Uterus (tissue), 4 donors: ENCODE results near the gene CDH15. TPM values are rescaled to one million over a fixed set of nuclear protein-coding genes. Genes with fewer than 3 reads are reported as not detected.
"Not testable (repeated sequence)": the region's sequence is repeated elsewhere in the genome, so short reads cannot be mapped to it uniquely, and the experiment has no call there.

Source experiments
- DNase-seq, 2 donors: peaks; one replicate each; pipeline ENCODE4 v3.0.0-alpha.2; 2019 to 2020
- H3K27ac ChIP-seq, 2 donors: fragments of 200-600 bp; sonication (generic); 1 replicate in 1 of 2; 2 replicates in 1 of 2; pipeline ENCODE4 v1.5.1; 2016 to 2018
- H3K27me3 ChIP-seq, 2 donors: fragments of 200-600 bp; sonication (generic); one replicate each; pipeline ENCODE4 v1.5.1; 2018 to 2019; ENCODE audit warnings: control low read depth in 1 of 2
- H3K36me3 ChIP-seq, 2 donors: fragments of 200-600 bp; sonication (generic); one replicate each; pipeline ENCODE4 v1.5.1; 2019; ENCODE audit warnings: control low read depth in 1 of 2
- H3K4me1 ChIP-seq, 2 donors: fragments of 200-600 bp; sonication (generic); one replicate each; pipeline ENCODE4 v1.5.1; 2018 to 2019; ENCODE audit warnings: control low read depth in 1 of 2
- H3K4me3 ChIP-seq, 2 donors: fragments of 200-600 bp; sonication (generic); 1 replicate in 1 of 2; 2 replicates in 1 of 2; pipeline ENCODE4 v1.5.1; 2018 to 2019; ENCODE audit warnings: mild to moderate bottlenecking in 1 of 2
- H3K9me3 ChIP-seq, 2 donors: fragments of 200-600 bp; sonication (generic); one replicate each; pipeline ENCODE4 v1.5.1; 2019; ENCODE audit warnings: control low read depth in 1 of 2
- POLR2A ChIP-seq, 2 donors: fragments of 450-650 bp; IDR thresholded peaks; one replicate each; pipeline ENCODE4 v1.6.1; 2016; ENCODE audit warnings: antibody characterized with exemption in 2 of 2, mild to moderate bottlenecking in 1 of 2, moderate library complexity in 1 of 2
- intact Hi-C: fragments of 100-400 bp; cut with DNase I; formaldehyde crosslinking; loops from one replicate; pipeline ENCODE4 v1.15.1; 2023; ENCODE audit warnings: low total_unique reads
- total RNA-seq, 4 donors: library from RNA; depleted of rRNA in 3 of 4; stranded (reverse); fragments of >200 nt in 3 of 4; gene quantifications; one replicate each; pipeline versions ENCODE4 v1.1.0 to v1.2.4, GENCODE V29; 2014 to 2023
- TF ChIP-seq, protein P1 (sequence below), 4 experiments: fragments of 200-600 bp in 2 of 4; fragments of 450-650 bp in 2 of 4; sonication (generic) in 2 of 4; IDR thresholded peaks; one replicate each; pipeline ENCODE4 v1.5.1; 2016 to 2019; ENCODE audit warnings: antibody characterized with exemption in 4 of 4, mild to moderate bottlenecking in 2 of 4, moderate library complexity in 1 of 4
- donor health status: DM: yes; HTN: yes; CAD: no.

CDH15 gene
- total RNA-seq, 4 donors from 2014 or later = 0.21 TPM; not detected in 3

DNA sequence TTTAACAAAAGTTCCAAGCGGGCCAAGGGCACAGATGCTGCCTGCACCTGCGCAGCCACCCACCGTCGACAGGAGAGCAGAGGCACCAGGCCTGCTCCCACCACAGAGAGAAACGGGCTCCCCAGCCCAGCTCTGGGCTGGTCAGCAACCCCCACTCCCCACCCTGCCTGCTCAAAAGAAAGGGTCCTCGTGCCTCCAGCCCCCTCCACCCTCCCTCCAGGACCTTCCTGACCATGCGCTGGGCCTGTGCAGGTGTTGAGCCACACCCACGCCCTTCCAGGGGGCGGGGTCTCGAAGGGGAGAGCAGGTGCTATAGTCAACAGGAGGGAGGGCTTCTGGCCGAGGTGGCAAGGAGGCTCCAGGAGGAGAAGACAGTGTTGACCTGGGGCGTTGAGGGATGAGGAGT is 71.2 kb downstream of the CDH15 start:
- Histone ChIP-seq H3K27me3 (no peaks in the 10 kb centered on the region), H3K36me3 (no peaks in the 10 kb centered on the region), H3K9me3 (no peaks in the 10 kb centered on the region), H3K4me3 (no peak overlapping the region), H3K4me1 (peaks cover 0 to 14% of the 10 kb centered on the region in 2 donors), H3K27ac (no peak overlapping the region)
- intact Hi-C loops = no loop called here
- no peak for TF ChIP-seq POLR2A (IDR thresholded peaks at IDR 0.05)
- TF ChIP-seq, protein P1, sequence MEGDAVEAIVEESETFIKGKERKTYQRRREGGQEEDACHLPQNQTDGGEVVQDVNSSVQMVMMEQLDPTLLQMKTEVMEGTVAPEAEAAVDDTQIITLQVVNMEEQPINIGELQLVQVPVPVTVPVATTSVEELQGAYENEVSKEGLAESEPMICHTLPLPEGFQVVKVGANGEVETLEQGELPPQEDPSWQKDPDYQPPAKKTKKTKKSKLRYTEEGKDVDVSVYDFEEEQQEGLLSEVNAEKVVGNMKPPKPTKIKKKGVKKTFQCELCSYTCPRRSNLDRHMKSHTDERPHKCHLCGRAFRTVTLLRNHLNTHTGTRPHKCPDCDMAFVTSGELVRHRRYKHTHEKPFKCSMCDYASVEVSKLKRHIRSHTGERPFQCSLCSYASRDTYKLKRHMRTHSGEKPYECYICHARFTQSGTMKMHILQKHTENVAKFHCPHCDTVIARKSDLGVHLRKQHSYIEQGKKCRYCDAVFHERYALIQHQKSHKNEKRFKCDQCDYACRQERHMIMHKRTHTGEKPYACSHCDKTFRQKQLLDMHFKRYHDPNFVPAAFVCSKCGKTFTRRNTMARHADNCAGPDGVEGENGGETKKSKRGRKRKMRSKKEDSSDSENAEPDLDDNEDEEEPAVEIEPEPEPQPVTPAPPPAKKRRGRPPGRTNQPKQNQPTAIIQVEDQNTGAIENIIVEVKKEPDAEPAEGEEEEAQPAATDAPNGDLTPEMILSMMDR (IDR thresholded peaks at IDR 0.05) = no peak
- DNase-seq = no peak

DNA sequence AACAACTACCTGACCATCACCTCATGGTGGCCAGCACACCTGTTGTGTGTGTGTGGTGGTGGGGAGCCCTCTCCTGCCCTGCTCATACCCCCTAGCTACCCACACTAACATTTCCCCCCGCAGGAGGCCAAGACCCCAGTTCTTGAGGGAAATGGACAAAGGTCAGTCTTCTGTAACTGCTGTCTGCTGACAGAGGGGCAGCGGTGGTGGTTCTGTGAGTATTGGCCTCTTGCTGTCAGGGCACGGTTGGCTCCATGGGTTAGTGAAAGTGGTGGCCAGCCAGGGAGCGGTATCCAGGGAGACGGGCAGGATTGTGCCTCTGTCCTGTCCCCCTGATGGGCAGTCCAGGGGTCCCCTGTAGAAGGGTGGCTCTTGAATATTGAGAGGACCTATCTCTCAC is 72.1 kb downstream of the CDH15 start:
- no peak for DNase-seq
- Histone ChIP-seq H3K27ac (no peak overlapping the region), H3K27me3 (peaks cover 0 to 2% of the 10 kb centered on the region in 2 donors), H3K9me3 (no peaks in the 10 kb centered on the region), H3K4me3 (no peak overlapping the region), H3K4me1 (peaks cover 0 to 14% of the 10 kb centered on the region in 2 donors), H3K36me3 (no peaks in the 10 kb centered on the region)
- TF ChIP-seq, protein P1 (IDR thresholded peaks at IDR 0.05) = no peak
- no peak for TF ChIP-seq POLR2A (IDR thresholded peaks at IDR 0.05)
- intact Hi-C loops = no loop called here

DNA sequence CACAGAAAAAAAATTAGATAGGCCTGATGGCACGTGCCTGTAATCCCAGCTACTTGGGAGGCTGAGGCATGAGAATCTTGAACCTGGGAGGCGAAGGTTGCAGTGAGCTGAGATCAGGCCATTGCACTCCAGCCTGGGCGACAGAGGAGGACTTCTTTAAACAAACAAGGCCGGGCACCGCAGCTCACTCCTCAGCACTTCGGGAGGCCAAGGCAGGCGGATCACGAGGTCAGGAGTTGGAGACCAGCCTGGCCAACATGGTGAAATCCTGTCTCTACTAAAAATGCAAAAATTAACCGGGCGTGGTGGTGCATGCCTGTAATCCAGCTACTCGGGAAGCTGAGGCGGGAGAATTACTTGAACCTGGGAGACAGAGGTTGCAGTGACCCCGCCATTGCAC is 72.7 kb downstream of the CDH15 start:
- H3K9me3 ChIP-seq, H3K36me3 ChIP-seq, H3K27me3 ChIP-seq, H3K4me3 ChIP-seq, DNase-seq, H3K27ac ChIP-seq, intact Hi-C loops: not testable (repeated sequence)
- peaks cover 0 to 14% of the 10 kb centered on the region in 2 donors for H3K4me1 ChIP-seq

DNA sequence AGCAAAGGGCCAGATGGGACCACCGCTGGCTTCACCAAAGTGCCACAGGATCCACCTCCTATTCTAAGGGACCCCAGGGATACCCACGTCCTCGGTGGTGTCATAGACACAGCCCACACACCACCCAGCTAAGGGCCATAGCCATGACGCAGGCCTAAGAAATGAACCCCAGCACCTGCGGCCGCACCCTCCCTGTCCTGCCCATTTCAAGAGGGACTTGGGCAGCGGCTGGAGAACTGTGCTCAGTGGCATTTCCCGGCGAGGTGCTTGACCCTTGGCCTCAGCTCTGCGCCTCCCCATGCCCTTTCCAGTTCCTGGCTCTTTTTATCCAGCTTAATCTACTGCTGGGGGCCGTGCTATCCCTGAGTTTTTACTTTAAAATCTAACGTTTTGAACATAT is 73.2 kb downstream of the CDH15 start:
- intact Hi-C loops = no loop called here
- no peak overlapping the region for H3K27ac ChIP-seq
- no peaks in the 10 kb centered on the region for H3K9me3 ChIP-seq
- H3K36me3 ChIP-seq = no peaks in the 10 kb centered on the region
- DNase-seq = no peak
- peaks cover 0 to 2% of the 10 kb centered on the region in 2 donors for H3K27me3 ChIP-seq
- TF ChIP-seq, protein P1 (IDR thresholded peaks at IDR 0.05) = no peak
- no peak for TF ChIP-seq POLR2A (IDR thresholded peaks at IDR 0.05)
- H3K4me1 ChIP-seq = peaks cover 0 to 14% of the 10 kb centered on the region in 2 donors
- no peak overlapping the region for H3K4me3 ChIP-seq

Other genes starting within 250 kb of the CDH15 start
- 10 to 100 TPM in 1 of 4 donors, 1 to 10 TPM in 1, under 1 TPM in 2; under 0.01 to 12.1 (median 3.1) TPM for gene CBFA2T3, start 194.5 kb upstream of the CDH15 start, total RNA-seq
- 10 to 100 TPM in 3 of 4 donors, 1 to 10 TPM in 1; 7.4 to 39.0 (median 18.2) TPM for gene ACSF3, start 77.9 kb upstream of the CDH15 start, total RNA-seq
- not detected for gene SLC22A31, start 28.8 kb downstream of the CDH15 start, total RNA-seq
- gene ZNF778, start 46.0 kb downstream of the CDH15 start, total RNA-seq = 10 to 100 TPM in 3 of 4 donors, 1 to 10 TPM in 1; 7.4 to 30.2 (median 15.9) TPM